ENCODE data around the gene CCDC24.

CCDC24 gene

GRCh38 chr1:43991476-43992231, at the start of gene CCDC24:
TSS of gene CCDC24 (plus strand) at chr1:43991599. CDS start at chr1:43991879, 280 bp downstream.
- no peak for DNase-seq

- DNase-seq = no peak
These were observed 49.0 kb upstream of the CCDC24 start for GRCh38 chr1:43942411-43942810.

GRCh38 chr1:43944860-43945259, 46.5 kb upstream of the CCDC24 start:
- DNase-seq = no peak

- DNase-seq = no peak
These were observed 45.6 kb upstream of the CCDC24 start for GRCh38 chr1:43945674-43946235.

DNA sequence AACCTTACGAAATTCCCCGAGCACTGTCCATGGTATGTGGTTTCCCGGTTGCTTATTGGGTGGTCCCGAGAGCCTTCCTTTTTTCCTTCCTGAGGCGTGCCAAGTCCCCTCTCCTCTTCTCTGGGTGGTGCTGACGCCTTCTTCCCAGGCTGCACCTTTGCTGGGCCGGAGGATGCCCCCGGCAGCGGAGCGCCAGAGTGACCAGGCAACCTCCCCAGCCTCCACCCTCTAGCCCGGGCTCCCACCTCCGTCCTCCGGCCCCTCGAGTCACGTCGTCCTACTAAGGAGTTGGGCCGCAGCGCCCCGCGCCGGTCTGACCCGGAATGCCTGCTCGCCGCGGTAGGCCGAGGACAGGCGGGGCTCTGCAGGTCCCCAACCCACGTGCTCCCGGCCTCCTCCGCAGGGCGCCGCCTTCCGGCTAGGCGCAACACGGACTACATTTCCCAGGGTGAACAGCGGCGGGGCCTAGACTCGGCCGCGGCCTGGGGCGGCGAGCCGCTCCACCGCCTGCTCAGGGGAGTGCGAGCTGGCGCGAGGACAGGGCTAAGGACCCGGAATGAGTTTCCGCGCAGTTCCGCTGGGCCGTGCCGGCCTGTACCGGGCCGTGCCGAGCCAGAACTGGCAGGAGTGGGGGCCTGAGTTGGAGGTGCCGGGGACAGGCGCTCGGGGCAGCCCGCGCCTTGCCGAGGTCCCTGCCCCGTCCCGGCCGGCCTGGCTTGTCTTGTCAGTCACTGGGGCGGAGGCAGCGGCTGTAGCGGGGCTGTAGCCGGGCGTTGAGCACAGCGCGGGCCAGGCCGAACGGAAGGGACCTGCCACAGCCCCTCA, 45.0 kb upstream of the CCDC24 start, which contains the start of gene IPO13:
IPO13 (plus strand) TSS at position 715 of the 825 bp plus-strand sequence. CDS start 651 bp downstream, outside the sequence.
- DNase-seq = peak; percentile 63

- DNase-seq = no peak
These were observed 44.1 kb upstream of the CCDC24 start for GRCh38 chr1:43947061-43947873.

- no peak for DNase-seq
These were observed 43.4 kb upstream of the CCDC24 start for GRCh38 chr1:43947874-43948437.

DNA sequence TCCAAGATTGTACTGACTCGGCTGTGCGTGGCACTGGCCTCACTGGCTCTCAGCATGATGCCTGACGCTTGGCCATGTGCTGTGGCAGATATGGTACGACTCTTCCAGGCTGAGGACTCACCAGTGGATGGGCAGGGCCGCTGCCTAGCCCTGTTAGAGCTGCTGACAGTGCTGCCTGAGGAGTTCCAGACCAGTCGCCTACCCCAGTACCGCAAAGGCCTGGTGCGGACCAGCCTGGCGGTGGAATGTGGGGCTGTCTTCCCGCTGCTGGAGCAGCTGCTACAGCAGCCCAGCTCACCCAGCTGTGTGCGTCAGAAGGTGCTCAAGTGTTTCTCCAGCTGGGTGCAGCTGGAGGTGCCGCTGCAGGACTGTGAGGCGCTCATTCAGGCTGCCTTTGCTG, 41.7 kb upstream of the CCDC24 start:
- DNase-seq = no peak

- DNase-seq = no peak
These were observed 40.1 kb upstream of the CCDC24 start for GRCh38 chr1:43951021-43951985.

DNA sequence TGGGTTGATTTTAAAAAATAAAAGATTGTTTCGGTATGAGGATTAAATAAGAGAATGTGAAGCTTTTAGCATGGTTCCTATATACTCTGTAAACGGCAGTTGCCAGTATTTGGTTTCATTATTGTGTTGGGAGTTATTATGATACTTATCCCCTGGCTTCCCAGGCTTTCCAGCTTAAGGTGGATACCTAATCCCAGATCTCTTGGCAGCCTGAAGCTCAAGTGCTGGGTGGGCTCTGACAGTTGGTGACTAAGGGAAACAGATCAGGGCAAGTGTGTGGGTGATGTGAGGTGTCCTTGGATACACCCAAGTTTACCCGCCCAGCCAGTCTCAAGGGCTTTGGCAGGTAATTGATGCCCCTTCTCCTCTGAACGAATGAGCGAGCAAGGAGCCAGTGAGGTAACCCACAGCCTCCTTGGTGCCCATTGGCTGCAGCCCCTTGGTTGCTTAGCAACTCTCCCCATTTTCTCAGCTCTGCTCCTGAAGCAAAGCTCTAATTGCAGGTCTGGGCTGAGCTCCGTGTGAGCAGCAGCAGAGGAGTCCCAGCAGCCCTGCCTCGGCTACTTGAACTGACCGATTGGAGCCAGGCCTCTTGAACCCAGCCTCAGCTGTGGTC, 38.6 kb upstream of the CCDC24 start:
- peak; percentile 86 for DNase-seq

GRCh38 chr1:43953361-43953760, 38.0 kb upstream of the CCDC24 start:
- DNase-seq = no peak

GRCh38 chr1:43954036-43954435, 37.4 kb upstream of the CCDC24 start:
- DNase-seq = no peak

DNA sequence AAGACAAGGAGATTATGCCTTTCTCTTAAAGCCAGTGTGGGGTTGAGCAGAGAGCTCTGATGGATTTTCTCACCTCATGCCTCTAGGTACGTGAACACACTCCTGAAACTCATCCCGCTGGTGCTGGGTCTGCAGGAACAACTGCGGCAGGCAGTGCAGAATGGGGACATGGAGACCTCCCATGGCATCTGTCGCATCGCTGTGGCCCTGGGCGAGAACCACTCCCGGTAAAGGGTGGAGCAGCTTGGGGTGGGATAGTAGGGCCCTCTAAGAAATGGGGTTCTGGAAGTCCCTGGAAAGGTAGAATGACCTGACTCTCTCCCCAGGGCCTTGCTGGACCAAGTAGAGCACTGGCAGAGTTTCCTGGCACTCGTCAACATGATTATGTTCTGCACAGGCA, 35.2 kb upstream of the CCDC24 start:
- no peak for DNase-seq

- no peak for DNase-seq
These were observed 33.9 kb upstream of the CCDC24 start for GRCh38 chr1:43957407-43958040.

DNA sequence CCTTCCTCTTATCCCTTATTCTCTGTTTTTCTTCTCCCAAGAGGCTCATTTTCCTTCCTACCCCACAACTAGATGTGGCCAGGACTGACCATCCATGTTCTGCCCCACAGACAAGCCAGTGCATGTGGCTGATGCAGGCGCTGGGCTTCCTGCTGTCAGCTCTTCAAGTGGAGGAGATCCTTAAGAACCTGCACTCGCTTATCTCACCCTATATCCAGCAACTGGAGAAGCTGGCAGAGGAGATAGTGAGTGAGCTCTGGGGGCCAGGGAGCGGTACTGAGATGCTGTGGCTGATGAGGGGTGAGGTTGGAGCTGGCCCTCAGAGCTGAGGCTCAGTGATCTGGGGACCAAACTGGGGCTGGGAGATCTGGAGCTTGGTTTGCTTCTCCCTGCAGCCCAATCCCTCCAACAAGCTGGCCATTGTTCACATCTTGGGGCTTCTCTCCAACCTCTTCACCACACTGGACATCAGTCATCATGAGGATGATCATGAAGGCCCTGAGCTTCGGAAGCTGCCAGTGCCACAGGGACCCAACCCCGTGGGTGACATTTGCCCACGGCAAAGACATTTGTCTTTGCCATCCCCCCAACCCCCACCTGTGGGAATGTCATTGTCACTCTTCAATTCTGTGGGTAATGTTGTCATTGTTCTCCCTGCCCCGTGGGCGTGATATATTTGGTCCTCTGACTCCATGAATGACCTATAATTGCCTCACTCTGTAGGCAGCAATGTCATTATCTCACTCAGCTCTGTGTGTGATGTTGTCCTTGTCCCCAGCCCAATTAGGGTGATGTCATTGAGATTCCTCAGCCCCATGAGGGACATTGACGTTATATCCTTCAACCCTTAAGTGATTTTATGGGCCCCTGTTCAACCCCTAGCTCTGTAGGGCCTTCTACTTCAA, 32.8 kb upstream of the CCDC24 start:
- DNase-seq = no peak

DNA sequence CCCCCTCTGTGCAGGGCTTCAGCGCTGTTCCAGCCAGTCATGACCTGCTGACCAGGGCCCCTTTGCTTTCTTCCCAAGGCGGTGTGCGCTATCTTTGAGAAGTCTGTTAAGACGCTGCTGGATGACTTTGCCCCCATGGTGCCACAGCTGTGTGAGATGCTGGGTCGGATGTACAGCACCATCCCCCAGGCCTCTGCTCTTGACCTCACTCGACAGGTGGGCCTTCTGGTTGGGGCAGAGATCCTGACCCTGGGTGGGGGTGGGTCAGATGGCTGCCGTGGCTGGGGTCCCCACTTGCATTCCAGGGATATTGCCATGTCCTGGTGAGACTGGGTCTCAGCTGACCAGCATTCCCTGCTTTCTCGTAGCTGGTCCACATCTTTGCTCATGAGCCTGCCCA, 30.6 kb upstream of the CCDC24 start:
- no peak for DNase-seq

GRCh38 chr1:43961692-43962091, 29.7 kb upstream of the CCDC24 start:
- no peak for DNase-seq

- no peak for DNase-seq
These were observed 29.1 kb upstream of the CCDC24 start for GRCh38 chr1:43962324-43962723.

- no peak for DNase-seq
These were observed 28.4 kb upstream of the CCDC24 start for GRCh38 chr1:43963006-43963405.

All from NCI-H187 treated with DMSO at 0.1 percent for 48 hours (cell line).